ENCODE results near the gene DCUN1D5.
"Not testable (repeated sequence)": the region's sequence is repeated elsewhere in the genome, so short reads cannot be mapped to it uniquely, and the experiment has no call there.

The DCUN1D5 gene

GRCh38 chr11:103061656-103062055 is 30.3 kb downstream of the DCUN1D5 start:
- no peak overlapping the region for H3K4me3 ChIP-seq (ENCODE audit: low read depth, low read length)

- H3K4me3 ChIP-seq (ENCODE audit: low read depth, low read length): no peak overlapping the region
Observed at GRCh38 chr11:103055221-103055890, 36.6 kb downstream of the DCUN1D5 start.

GRCh38 chr11:103053997-103054396 is 38.0 kb downstream of the DCUN1D5 start:
- no peak overlapping the region for H3K4me3 ChIP-seq (ENCODE audit: low read depth, low read length)

- H3K4me3 ChIP-seq (ENCODE audit: low read depth, low read length): no peak overlapping the region
Observed at GRCh38 chr11:103051981-103052380, 40.0 kb downstream of the DCUN1D5 start.

- no peak overlapping the region for H3K4me3 ChIP-seq (ENCODE audit: low read depth, low read length)
Observed at GRCh38 chr11:103051151-103051801, 40.7 kb downstream of the DCUN1D5 start.

GRCh38 chr11:103050351-103050750 is 41.6 kb downstream of the DCUN1D5 start:
- no peak overlapping the region for H3K4me3 ChIP-seq (ENCODE audit: low read depth, low read length)

- H3K4me3 ChIP-seq (ENCODE audit: low read depth, low read length): no peak overlapping the region
Observed at GRCh38 chr11:103047837-103048236, 44.1 kb downstream of the DCUN1D5 start.

GRCh38 chr11:103043826-103044678 is 47.9 kb downstream of the DCUN1D5 start:
- no peak overlapping the region for H3K4me3 ChIP-seq (ENCODE audit: low read depth, low read length)

- no peak overlapping the region for H3K4me3 ChIP-seq (ENCODE audit: low read depth, low read length)
Observed at GRCh38 chr11:103042161-103042560, 49.8 kb downstream of the DCUN1D5 start.

GRCh38 chr11:103035791-103036434 is 56.0 kb downstream of the DCUN1D5 start:
- H3K4me3 ChIP-seq (ENCODE audit: low read depth, low read length): no peak overlapping the region

- H3K4me3 ChIP-seq (ENCODE audit: low read depth, low read length): no peak overlapping the region
Observed at GRCh38 chr11:103035216-103035615, 56.7 kb downstream of the DCUN1D5 start.

GRCh38 chr11:103031834-103032233 is 60.1 kb downstream of the DCUN1D5 start:
- H3K4me3 ChIP-seq (ENCODE audit: low read depth, low read length): no peak overlapping the region

- no peak overlapping the region for H3K4me3 ChIP-seq (ENCODE audit: low read depth, low read length)
Observed at GRCh38 chr11:103029401-103029800, 62.6 kb downstream of the DCUN1D5 start.

GRCh38 chr11:103028304-103029020 is 63.5 kb downstream of the DCUN1D5 start:
- H3K4me3 ChIP-seq (ENCODE audit: low read depth, low read length): not testable (repeated sequence)

- H3K4me3 ChIP-seq (ENCODE audit: low read depth, low read length): no peak overlapping the region
Observed at GRCh38 chr11:103024086-103024485, 67.9 kb downstream of the DCUN1D5 start.

- no peak overlapping the region for H3K4me3 ChIP-seq (ENCODE audit: low read depth, low read length)
Observed at GRCh38 chr11:103016031-103016430, 75.9 kb downstream of the DCUN1D5 start.

- no peak overlapping the region for H3K4me3 ChIP-seq (ENCODE audit: low read depth, low read length)
Observed at GRCh38 chr11:103013421-103013820, 78.5 kb downstream of the DCUN1D5 start.

All from iPS-11a (cell line).